ENCODE data around the gene ARHGAP15.

ARHGAP15 gene

GRCh38 chr2:143192106-143192505 lies 62.9 kb downstream of the ARHGAP15 start:
- TF ChIP-seq CTCF (IDR thresholded peaks at IDR 0.05; ENCODE audit: insufficient read depth, low read length, poor library complexity, severe bottlenecking), result no peak
- TF ChIP-seq EZH2phosphoT487 (conservative IDR thresholded peaks at IDR 0.05; ENCODE audit: low read length), result no peak
- Histone ChIP-seq H2AFZ (ENCODE audit: low read depth, low read length, severe bottlenecking) (no peak overlapping the region), H3K27ac (ENCODE audit: low read depth, low read length) (no peak overlapping the region)

GRCh38 chr2:143192716-143193115 lies 63.5 kb downstream of the ARHGAP15 start:
- H3K27me3 ChIP-seq (ENCODE audit: low read length), result no peaks in the 10 kb centered on the region
- no peak overlapping the region for H3K4me3 ChIP-seq (ENCODE audit: insufficient read depth, low read length, poor library complexity, severe bottlenecking)
- no peaks in the 10 kb centered on the region for H3K36me3 ChIP-seq (ENCODE audit: low read length)
- peaks cover 3% of the 10 kb centered on the region; the same call in 1 of the 2 replicates for H3F3A ChIP-seq (ENCODE audit: insufficient read depth)
- peaks cover 3% of the 10 kb centered on the region; the same call in 1 of the 2 replicates for H3K79me2 ChIP-seq (ENCODE audit: insufficient read depth, low read length)
- H3K27ac ChIP-seq (ENCODE audit: low read depth, low read length), result no peak overlapping the region
- no peak overlapping the region for H3K9ac ChIP-seq (ENCODE audit: low read length)
- H4K20me1 ChIP-seq (ENCODE audit: low read depth, low read length), result peaks cover 6% of the 10 kb centered on the region; the same call in 1 of the 2 replicates
- no peaks in the 10 kb centered on the region for H3K9me3 ChIP-seq (ENCODE audit: insufficient read depth, low read length)
- H3K9me2 ChIP-seq (replicated peaks; ENCODE audit: insufficient read depth, low read length), result no peaks in the 10 kb centered on the region
- H3K4me2 ChIP-seq (ENCODE audit: low read depth, low read length, poor library complexity, severe bottlenecking), result no peak overlapping the region
- TF ChIP-seq CTCF (IDR thresholded peaks at IDR 0.05; ENCODE audit: insufficient read depth, low read length, poor library complexity, severe bottlenecking) (no peak), EZH2phosphoT487 (conservative IDR thresholded peaks at IDR 0.05; ENCODE audit: low read length) (no peak)
- no peak overlapping the region for H2AFZ ChIP-seq (ENCODE audit: low read depth, low read length, severe bottlenecking)

More at GRCh38 chr2:143192106-143192505, 62.9 kb downstream of the ARHGAP15 start:
- H3K4me2 ChIP-seq (ENCODE audit: low read depth, low read length, poor library complexity, severe bottlenecking), result no peak overlapping the region
- H3K4me3 ChIP-seq (ENCODE audit: insufficient read depth, low read length, poor library complexity, severe bottlenecking), result no peak overlapping the region
- peaks cover 6% of the 10 kb centered on the region; the same call in 1 of the 2 replicates for H4K20me1 ChIP-seq (ENCODE audit: low read depth, low read length)
- H3K79me2 ChIP-seq (ENCODE audit: insufficient read depth, low read length), result peaks cover 3% of the 10 kb centered on the region; the same call in 1 of the 2 replicates
- H3K9me3 ChIP-seq (ENCODE audit: insufficient read depth, low read length), result no peaks in the 10 kb centered on the region
- no peaks in the 10 kb centered on the region for H3K9me2 ChIP-seq (replicated peaks; ENCODE audit: insufficient read depth, low read length)
- H3K36me3 ChIP-seq (ENCODE audit: low read length), result no peaks in the 10 kb centered on the region
- no peak overlapping the region for H3K9ac ChIP-seq (ENCODE audit: low read length)
- peaks cover 3% of the 10 kb centered on the region; the same call in 1 of the 2 replicates for H3F3A ChIP-seq (ENCODE audit: insufficient read depth)
- H3K27me3 ChIP-seq (ENCODE audit: low read length), result no peaks in the 10 kb centered on the region

- peaks cover 3% of the 10 kb centered on the region; the same call in 1 of the 2 replicates for H3F3A ChIP-seq (ENCODE audit: insufficient read depth)
Measured at GRCh38 chr2:143193121-143193520, 63.9 kb downstream of the ARHGAP15 start.

More at GRCh38 chr2:143193121-143193520, 63.9 kb downstream of the ARHGAP15 start:
- TF ChIP-seq EZH2phosphoT487 (conservative IDR thresholded peaks at IDR 0.05; ENCODE audit: low read length) (no peak), CTCF (IDR thresholded peaks at IDR 0.05; ENCODE audit: insufficient read depth, low read length, poor library complexity, severe bottlenecking) (no peak)
- Histone ChIP-seq H3K9me3 (ENCODE audit: insufficient read depth, low read length) (no peaks in the 10 kb centered on the region), H3K4me2 (ENCODE audit: low read depth, low read length, poor library complexity, severe bottlenecking) (no peak overlapping the region), H3K4me3 (ENCODE audit: insufficient read depth, low read length, poor library complexity, severe bottlenecking) (no peak overlapping the region), H3K36me3 (ENCODE audit: low read length) (no peaks in the 10 kb centered on the region), H4K20me1 (ENCODE audit: low read depth, low read length) (peaks cover 6% of the 10 kb centered on the region; the same call in 1 of the 2 replicates), H2AFZ (ENCODE audit: low read depth, low read length, severe bottlenecking) (no peak overlapping the region), H3K9me2 (replicated peaks; ENCODE audit: insufficient read depth, low read length) (no peaks in the 10 kb centered on the region), H3K79me2 (ENCODE audit: insufficient read depth, low read length) (peaks cover 3% of the 10 kb centered on the region; the same call in 1 of the 2 replicates), H3K27me3 (ENCODE audit: low read length) (no peaks in the 10 kb centered on the region), H3K9ac (ENCODE audit: low read length) (no peak overlapping the region), H3K27ac (ENCODE audit: low read depth, low read length) (no peak overlapping the region)

All from SU-DHL-6 (cell line).